ENCODE results near the gene ARHGEF12. TPM values are rescaled to one million over a fixed set of nuclear protein-coding genes. Genes with fewer than 3 reads are reported as not detected.

ARHGEF12 gene
- total RNA-seq, 2 donors from 2014 or later = 113 to 132 TPM

DNA sequence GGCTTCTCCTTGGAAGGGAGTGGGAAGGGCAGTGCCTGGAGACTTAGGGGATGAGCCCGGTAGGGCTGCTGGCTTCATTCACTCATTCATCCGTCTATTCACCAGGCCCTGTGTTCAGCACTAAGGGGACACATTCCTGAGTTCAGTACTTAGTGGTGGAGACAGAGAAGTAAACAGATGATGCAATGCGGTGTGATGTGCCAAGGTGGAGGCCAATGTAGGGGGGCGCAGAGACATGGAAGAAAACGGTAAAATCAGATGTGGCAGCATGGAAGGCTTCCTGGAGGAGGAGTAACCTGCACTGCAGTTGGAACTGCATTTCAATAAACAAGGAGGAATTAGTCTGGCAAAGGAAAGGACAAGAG, 196.6 kb downstream of the ARHGEF12 start:
- ATAC-seq (ENCODE audit: insufficient number of reproducible peaks, low FRiP score, low read depth) = no peak

DNA sequence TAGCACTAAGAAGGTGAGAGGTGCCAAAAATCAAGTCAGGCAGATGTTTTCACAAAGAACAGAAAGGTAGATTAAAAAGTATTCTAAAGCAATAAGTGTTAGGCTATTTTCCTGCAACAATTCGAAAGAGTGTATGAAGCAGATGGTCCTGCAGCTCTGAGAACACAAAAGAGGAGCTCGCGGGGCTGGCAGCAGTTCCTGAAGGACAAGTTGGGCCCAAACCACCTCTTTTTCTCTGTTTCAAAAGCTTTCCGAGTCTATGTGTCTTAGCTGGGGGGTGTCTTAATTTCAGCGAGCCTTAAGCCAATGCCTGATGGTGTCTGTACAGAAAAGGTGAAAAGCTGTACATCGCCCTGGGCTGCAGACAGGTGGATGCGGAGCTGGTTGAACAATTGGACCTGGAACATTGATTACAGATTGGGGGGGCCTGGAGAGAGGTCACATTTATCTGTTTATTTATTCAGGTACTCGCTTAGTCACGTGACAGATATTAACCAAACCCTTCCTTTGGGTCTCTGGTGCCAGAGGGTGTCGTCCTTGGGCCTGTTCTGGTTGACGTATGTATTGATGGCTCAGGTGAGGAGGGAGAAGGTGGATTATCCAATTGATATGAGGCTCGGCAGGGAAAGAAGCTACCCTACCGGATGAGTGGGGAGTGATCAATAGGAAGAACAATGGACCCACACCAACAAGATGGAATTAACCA, 200.0 kb downstream of the ARHGEF12 start:
- no peaks in the 10 kb centered on the region for H3K27me3 ChIP-seq (replicated peaks; ENCODE audit: insufficient read depth)
- DNase-seq (ENCODE audit: low spot score) (no peak), ATAC-seq (ENCODE audit: insufficient number of reproducible peaks, low FRiP score, low read depth) (no peak)
- no peak overlapping the region for H3K27ac ChIP-seq
- TF ChIP-seq, protein P1, sequence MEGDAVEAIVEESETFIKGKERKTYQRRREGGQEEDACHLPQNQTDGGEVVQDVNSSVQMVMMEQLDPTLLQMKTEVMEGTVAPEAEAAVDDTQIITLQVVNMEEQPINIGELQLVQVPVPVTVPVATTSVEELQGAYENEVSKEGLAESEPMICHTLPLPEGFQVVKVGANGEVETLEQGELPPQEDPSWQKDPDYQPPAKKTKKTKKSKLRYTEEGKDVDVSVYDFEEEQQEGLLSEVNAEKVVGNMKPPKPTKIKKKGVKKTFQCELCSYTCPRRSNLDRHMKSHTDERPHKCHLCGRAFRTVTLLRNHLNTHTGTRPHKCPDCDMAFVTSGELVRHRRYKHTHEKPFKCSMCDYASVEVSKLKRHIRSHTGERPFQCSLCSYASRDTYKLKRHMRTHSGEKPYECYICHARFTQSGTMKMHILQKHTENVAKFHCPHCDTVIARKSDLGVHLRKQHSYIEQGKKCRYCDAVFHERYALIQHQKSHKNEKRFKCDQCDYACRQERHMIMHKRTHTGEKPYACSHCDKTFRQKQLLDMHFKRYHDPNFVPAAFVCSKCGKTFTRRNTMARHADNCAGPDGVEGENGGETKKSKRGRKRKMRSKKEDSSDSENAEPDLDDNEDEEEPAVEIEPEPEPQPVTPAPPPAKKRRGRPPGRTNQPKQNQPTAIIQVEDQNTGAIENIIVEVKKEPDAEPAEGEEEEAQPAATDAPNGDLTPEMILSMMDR (IDR thresholded peaks at IDR 0.05) = no peak
- H3K36me3 ChIP-seq = no peaks in the 10 kb centered on the region
- no peaks in the 10 kb centered on the region for H3K4me1 ChIP-seq (ENCODE audit: control insufficient read depth in 1 of 2, low read depth in 2 of 2)
- H3K4me3 ChIP-seq = no peak overlapping the region
- H3K9me3 ChIP-seq = no peaks in the 10 kb centered on the region

More for the DNA sequence above, 196.6 kb downstream of the ARHGEF12 start:
- DNase-seq (ENCODE audit: low spot score) = no peak
- TF ChIP-seq, protein P1 (IDR thresholded peaks at IDR 0.05) = no peak
- Histone ChIP-seq H3K9me3 (no peaks in the 10 kb centered on the region), H3K27me3 (replicated peaks; ENCODE audit: insufficient read depth) (no peaks in the 10 kb centered on the region), H3K4me1 (ENCODE audit: control insufficient read depth in 1 of 2, low read depth in 2 of 2) (no peaks in the 10 kb centered on the region), H3K4me3 (no peak overlapping the region), H3K36me3 (no peaks in the 10 kb centered on the region), H3K27ac (no peak overlapping the region)

DNA sequence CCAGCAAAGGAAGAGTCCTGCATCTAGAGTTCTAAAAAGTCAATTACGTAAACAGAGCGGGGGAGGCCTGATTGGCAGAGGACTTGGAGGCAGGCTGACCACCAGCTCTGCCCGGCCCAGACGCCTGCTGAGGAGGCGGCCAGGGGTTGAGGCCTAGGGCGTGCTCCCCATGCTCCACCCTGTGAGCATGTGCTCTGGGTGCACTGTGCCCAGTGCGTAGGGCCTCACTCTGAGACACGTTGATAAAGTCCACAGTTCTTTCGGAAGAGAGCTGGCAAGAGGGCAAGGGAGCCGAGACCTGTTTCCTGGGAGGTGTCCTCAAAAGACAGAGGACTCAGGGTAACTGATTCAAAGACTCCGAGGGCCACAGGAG, 200.6 kb downstream of the ARHGEF12 start:
- H3K4me3 ChIP-seq = no peak overlapping the region
- H3K27me3 ChIP-seq (replicated peaks; ENCODE audit: insufficient read depth) = no peaks in the 10 kb centered on the region
- DNase-seq (ENCODE audit: low spot score) = no peak
- ATAC-seq (ENCODE audit: insufficient number of reproducible peaks, low FRiP score, low read depth) = no peak
- no peaks in the 10 kb centered on the region for H3K9me3 ChIP-seq
- no peak overlapping the region for H3K27ac ChIP-seq
- TF ChIP-seq, protein P1 (IDR thresholded peaks at IDR 0.05) = no peak
- H3K36me3 ChIP-seq = no peaks in the 10 kb centered on the region
- no peaks in the 10 kb centered on the region for H3K4me1 ChIP-seq (ENCODE audit: control insufficient read depth in 1 of 2, low read depth in 2 of 2)

DNA sequence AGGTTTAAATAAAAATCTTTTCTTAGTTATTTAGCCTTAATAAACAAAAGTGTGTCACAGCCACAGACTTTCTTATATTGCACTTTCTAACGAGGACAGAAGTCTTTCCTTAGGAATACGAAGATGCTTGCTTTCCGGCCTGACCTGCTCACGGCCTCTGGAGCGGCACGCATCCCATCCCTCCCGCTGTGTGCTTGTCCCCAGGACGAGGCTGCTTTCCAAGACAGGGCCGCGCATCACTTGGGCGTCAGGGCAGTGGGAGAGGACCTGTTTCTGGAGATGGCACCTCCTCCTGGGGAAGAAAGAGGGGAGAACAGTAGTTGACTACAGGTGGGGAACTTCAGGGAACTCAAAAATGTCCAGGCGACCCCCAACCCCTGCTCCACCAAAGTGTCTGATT, 201.8 kb downstream of the ARHGEF12 start:
- Histone ChIP-seq H3K27ac (no peak overlapping the region), H3K27me3 (replicated peaks; ENCODE audit: insufficient read depth) (no peaks in the 10 kb centered on the region), H3K36me3 (no peaks in the 10 kb centered on the region), H3K4me3 (no peak overlapping the region), H3K4me1 (ENCODE audit: control insufficient read depth in 1 of 2, low read depth in 2 of 2) (no peaks in the 10 kb centered on the region), H3K9me3 (no peaks in the 10 kb centered on the region)
- TF ChIP-seq, protein P1 (IDR thresholded peaks at IDR 0.05) = no peak
- no peak for DNase-seq (ENCODE audit: low spot score)
- ATAC-seq (ENCODE audit: insufficient number of reproducible peaks, low FRiP score, low read depth) = no peak

DNA sequence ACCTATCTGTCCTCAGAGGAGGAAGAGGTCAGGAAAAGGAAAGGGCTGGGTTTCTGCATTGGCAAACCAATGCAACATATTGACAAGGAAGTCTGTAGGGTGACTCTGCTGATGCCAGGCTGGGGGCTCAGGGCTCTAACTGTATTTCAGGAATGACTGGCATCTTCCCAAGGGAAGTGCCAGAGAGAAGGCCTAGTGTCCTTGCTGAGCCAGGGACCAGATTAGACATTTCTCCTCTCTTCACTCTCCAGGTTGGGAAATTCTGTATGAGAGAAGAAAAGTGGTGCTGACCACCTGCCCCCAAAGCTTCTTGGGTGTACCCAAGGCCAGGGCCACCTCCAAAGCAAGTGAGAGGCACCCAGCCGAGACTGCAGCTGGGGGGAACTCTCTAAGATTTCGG, 202.5 kb downstream of the ARHGEF12 start:
- H3K27me3 ChIP-seq (replicated peaks; ENCODE audit: insufficient read depth) = no peaks in the 10 kb centered on the region
- no peak for DNase-seq (ENCODE audit: low spot score)
- no peaks in the 10 kb centered on the region for H3K4me1 ChIP-seq (ENCODE audit: control insufficient read depth in 1 of 2, low read depth in 2 of 2)
- ATAC-seq (ENCODE audit: insufficient number of reproducible peaks, low FRiP score, low read depth) = no peak
- no peaks in the 10 kb centered on the region for H3K9me3 ChIP-seq
- no peak overlapping the region for H3K4me3 ChIP-seq
- TF ChIP-seq, protein P1 (IDR thresholded peaks at IDR 0.05) = no peak
- H3K36me3 ChIP-seq = no peaks in the 10 kb centered on the region
- H3K27ac ChIP-seq = no peak overlapping the region

Other genes with a start within 250 kb of the ARHGEF12 start
- 1 to 10 TPM in 1 of 2 donors, under 1 TPM in 1; 0.49 to 2.7 TPM for gene TRIM29, start 198.3 kb upstream of the ARHGEF12 start, total RNA-seq
- gene OAF, start 125.4 kb upstream of the ARHGEF12 start, total RNA-seq = 10 to 100 TPM; 26.3 to 45.1 TPM
- not detected for gene POU2F3, start 96.3 kb upstream of the ARHGEF12 start, total RNA-seq
- 10 to 100 TPM in 1 of 2 donors, 1 to 10 TPM in 1; 8.0 to 10.7 TPM for gene TLCD5, start 11.1 kb upstream of the ARHGEF12 start, total RNA-seq
- gene GRIK4, start 175.3 kb downstream of the ARHGEF12 start, total RNA-seq = not detected